OCI-M2 (cell line): ENCODE measurements around the gene MSH4.
"Not testable (repeated sequence)": the region's sequence is repeated elsewhere in the genome, so short reads cannot be mapped to it uniquely, and the experiment has no call there.

Experiments used
- DNase-seq: peaks from one replicate; lab custom pipeline; 2025; ENCODE audit not compliant: unreplicated experiment; lab: John Stamatoyannopoulos, UW

MSH4 gene

GRCh38 chr1:75796376-75797272 is at the start of gene MSH4:
MSH4 (plus strand) TSS chr1:75796882; CDS start chr1:75796986, 104 bp downstream.
- no peak for DNase-seq

DNA sequence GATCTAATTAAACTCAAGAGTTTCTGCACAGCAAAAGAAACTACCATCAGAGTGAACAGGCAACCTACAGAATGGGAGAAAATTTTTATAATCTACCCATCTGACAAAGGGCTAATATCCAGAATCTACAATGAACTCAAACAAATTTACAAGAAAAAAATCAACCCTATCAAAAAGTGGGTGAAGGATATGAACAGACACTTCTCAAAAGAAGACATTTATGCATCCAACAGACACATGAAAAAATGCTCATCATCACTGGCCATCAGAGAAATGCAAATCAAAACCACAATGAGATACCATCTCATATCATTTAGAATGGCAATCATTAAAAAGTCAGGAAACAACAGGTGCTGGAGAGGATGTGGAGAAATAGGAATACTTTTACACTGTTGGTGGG is 39.5 kb upstream of the MSH4 start:
- DNase-seq: not testable (repeated sequence)

DNA sequence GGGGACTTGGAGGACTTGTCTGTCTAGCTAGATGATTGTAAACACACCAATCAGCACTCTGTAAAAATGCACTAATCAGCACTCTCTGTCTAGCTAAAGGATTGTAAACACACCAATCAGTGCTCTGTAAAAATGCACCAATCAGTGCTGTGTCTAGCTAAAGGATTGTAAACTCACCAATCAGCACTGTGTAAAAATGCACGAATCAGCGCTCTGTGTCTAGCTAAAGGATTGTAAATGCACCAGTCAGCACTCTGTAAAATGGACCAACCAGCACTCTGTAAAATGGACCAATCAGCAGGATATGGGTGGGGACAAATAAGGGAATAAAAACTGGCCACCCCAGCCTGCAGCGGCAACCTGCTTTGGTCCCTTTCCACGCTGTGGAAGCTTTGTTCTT is 38.1 kb upstream of the MSH4 start:
- DNase-seq: not testable (repeated sequence)

DNA sequence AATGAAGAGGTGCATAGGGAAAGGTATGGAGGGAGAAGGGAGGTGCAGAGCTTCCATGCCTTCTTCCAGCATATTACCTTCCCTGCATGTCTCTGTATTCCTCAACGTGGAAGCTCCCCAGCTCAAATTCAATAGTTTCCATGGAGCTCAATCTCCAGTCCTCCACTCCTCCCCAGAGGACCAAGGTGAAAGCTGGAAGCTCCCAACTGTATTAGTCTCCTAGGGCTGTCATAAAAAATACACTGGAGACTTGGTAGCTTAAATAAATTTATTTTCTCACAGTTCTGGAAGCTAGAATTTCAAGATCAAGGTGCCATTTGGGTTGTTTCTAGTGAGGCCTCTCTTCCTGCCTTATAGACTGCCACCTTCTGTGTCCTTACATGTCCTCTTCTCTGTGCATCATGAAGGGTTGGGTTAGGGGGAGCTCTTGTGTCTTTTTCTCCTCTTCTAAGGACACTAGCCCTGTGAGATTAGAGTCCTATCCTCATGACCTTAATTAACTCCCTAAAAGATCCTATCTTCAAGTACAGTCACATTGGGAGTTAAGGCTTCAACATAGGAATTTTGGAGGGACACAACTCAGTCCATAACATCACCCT is 32.5 kb upstream of the MSH4 start:
- no peak for DNase-seq

DNA sequence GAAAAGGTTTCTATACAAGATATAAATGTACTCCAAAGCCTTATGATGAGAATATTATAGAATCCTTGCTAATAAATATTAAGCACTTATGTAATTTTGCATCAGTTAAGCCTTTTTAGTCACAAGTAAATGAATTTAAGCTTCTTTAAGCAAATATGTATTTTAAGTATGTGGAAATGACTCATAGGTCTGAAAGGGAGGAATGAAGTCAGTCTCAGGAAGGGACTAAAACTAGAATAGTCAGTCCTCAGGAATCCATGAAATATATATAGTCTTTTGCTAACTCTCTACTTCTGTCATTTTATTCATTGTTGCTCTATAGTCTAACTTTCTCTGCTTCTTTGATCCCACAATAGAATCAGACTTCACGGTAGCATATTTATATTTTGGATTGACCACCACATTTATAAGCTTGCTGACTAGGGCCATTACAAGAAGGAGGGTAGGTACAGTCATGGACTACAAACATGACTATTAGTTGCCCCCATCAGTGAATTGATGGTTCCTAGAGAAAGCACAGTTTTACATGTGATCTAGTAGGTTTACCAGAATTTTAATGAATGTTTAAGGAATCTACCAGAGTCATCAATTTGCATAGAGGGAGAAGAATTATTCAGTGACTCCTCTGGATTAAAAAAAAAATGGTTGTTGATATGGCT is 30.9 kb upstream of the MSH4 start:
- no peak for DNase-seq

DNA sequence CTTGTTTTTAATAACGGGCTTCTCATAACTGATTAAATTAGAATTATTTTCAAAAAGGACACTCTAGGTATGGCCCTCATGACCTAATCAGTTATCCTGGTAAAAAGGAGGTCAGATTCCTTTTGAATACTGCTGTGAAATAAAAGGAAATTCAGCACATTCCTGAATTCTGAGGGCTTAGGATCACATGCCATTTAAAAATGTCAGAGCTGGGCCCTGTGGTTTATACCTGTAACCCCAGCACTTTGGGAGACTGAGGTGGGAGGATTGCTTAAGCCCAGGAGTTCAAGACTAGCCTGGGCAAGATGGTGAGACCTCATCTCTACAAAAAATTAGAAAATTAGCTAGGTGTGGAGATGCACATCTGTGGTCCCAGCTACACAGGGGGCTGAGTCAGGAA is 28.7 kb upstream of the MSH4 start:
- DNase-seq: no peak

DNA sequence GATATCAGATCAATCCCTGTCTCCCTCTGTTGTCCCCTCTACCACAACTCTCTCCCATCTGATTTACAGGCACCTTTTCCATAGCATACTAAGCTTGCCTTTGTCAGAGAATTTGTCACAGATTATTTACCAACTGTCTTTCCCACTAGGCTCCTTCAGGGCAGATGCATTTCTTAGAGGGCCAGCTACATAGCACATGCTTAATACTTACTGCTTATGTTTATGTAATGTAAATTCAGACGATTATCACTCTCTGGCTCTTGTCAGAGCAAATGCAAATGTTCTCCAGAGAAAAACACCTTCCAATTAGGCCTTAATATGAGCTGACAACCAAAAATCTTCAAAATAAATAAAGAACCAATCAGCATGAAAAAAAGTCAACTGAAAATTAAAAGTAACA is 25.9 kb upstream of the MSH4 start:
- no peak for DNase-seq

DNA sequence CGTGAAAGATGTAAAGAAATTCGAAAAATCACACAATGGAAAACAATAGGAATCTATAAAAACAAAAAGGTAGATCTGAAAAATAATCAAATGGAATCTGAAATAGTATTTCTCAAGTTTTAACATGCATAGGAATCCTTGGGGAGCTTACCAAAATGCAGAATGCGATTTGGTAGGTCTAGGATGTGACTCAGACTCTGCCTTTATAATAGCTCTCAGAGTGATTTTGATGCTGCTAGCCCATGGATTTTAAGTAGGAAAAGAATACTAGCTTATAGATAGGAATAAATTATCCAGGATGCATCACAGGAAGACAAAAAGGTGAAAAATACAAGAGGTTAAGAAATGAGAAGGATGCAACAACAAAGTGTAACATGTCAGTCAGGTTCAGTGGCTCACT is 24.7 kb upstream of the MSH4 start:
- DNase-seq: no peak

- DNase-seq: not testable (repeated sequence)
Observed at GRCh38 chr1:75777812-75778211, 18.9 kb upstream of the MSH4 start.

DNA sequence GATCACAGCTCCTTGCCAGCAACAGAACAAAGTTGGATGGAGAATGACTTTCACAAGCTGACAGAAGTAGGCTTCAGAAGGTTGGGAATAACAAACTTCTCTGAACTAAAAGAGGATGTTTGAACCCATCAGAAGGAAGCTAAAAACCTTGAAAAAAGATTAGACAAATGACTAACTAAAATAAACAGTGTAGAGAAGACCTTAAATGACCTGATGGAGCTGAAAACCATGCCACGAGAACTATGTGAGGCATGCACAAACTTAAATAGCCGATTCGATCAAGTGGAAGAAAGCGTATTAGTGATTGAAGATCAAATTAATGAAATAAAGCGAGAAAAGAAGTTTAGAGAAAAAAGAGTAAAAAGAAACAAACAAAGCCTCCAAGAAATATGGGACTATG is 18.0 kb upstream of the MSH4 start:
- DNase-seq: not testable (repeated sequence)

DNA sequence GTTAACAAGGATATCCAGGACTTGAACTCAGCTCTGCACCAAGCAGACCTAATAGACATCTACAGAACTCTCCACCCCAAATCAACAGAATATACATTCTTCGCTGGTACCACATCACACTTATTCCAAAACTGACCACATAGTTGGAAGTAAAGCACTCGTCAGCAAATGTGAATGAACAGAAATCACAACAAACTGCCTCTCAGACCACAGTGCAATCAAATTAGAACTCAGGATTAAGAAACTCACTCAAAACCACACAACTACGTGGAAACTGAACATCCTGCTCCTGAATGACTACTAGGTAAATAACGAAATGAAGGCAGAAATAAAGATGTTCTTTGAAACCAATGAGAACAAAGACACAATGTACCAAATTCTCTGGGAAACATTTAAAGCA is 16.5 kb upstream of the MSH4 start:
- not testable (repeated sequence) for DNase-seq

DNA sequence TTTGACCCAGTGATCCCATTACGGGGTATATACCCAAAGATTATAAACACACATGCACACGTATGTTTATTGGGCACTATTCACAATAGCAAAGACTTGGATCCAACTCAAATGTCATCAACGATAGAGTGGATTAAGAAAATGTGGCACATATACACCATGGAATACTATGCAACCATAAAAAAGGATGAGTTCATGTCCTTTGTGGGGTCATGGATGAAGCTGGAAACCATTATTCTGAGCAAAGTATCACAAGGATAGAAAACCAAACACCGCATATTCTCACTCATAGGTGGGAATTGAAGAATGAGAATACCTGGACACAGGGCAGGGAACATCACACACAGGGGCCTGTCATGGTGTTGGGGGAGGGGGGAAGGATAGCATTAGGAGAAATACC is 12.8 kb upstream of the MSH4 start:
- not testable (repeated sequence) for DNase-seq

- DNase-seq: no peak
Observed at GRCh38 chr1:75785320-75785982, 11.2 kb upstream of the MSH4 start.

DNA sequence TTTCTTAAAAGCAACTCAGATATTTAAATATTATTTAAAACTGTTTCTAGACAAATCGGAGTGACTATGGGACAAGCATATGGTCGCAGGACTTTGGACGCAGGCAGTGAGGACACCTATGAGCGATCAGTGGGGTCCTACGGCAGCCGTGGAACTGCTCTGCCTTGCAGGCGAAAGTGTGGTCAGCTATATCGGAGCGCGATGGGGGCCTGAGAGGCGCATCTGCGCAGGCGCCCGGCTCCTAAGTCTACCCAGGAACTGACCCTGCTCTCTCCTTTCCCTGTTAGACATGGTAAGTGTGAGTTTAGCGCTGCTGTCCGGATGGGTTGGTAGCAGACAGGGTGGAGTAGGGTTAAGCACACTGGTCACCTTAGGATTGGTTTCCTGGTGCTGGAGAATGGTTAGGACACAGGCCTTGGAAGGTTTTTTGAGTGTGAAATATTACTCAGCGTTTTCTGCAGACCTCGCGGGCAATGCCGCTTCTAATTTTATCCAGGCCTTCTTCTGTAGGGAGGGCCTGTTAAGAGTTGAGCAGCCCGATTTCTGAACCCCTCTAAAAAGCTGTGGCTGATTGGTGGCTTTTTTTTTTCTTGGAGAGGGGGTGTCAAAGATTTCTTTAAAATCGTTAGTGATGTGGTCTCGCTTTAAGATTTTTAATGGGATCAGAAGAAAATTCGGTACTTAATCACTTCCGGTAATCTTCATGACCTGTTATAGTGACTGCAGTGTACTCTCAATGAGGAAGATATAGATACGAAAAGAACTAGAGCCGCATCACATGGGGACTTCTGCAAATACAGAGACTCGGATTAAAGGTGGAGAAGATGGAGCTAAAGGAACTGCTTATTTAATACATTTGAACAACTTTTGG is 10.5 kb upstream of the MSH4 start, which contains the start of gene RABGGTB:
TSS of gene RABGGTB (plus strand) at position 274 of the 871 bp plus-strand sequence. CDS start at position 290, 16 bp downstream.
- peak; percentile 82 for DNase-seq

- no peak for DNase-seq
Observed at GRCh38 chr1:75786901-75787493, 9.7 kb upstream of the MSH4 start.

GRCh38 chr1:75787524-75787923 is 9.2 kb upstream of the MSH4 start:
- no peak for DNase-seq

GRCh38 chr1:75789988-75790387 is 6.7 kb upstream of the MSH4 start:
- no peak for DNase-seq

DNA sequence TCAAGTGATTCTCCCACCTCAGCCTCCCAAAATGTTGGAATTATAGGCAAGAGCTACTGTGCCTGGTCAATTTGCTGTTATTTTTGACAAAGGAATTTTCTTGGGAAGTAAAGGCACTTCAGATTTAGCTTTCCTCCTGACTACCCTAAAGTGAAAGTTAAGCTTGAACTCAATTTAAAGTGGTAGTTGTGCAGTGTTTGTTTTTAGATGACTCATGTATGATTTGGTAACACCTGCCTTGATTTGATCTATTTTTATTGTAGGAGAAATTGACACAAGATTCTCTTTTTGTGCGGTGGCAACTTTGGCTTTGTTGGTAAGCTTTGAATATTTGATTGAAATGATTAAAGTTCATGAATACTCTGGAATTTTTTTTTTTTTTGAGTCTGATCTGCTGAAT is 5.7 kb upstream of the MSH4 start:
- DNase-seq: no peak

DNA sequence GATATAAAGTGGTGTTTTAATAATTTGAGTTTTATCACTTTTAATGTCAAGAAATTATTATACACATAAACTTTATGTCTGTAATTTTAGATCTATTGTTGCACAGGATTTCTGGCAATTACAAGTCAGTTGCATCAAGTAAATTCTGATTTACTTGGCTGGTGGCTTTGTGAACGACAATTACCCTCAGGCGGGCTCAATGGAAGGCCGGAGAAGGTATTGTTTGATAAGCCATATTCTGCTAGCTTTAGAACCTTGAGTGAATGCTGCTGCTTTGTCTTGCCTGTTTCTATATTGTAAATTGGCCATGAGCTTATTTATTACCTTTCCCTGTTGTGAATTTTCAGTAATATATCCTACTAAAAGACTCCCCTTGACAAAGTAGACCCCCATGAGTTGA is 4.6 kb upstream of the MSH4 start:
- no peak for DNase-seq

GRCh38 chr1:75794382-75794781 is 2.3 kb upstream of the MSH4 start:
- DNase-seq: no peak
